Panc1 (cell line): ENCODE data around the gene CREB3. TPM values are rescaled to one million over a fixed set of nuclear protein-coding genes. Genes with fewer than 3 reads are reported as not detected.

Source experiments
- ATAC-seq: fragments of 200-7000 bp; cut with Tn5 transposase; 2 replicates; pipeline ENCODE4 v1.9.1; 2020; ENCODE audit warnings: mild to moderate bottlenecking, moderate library complexity
- BruUV-seq: library from RNA; stranded (reverse); fragments of 400-500 nt; replicated peaks from 2 replicates; lab custom pipeline; 2021; lab: Mats Ljungman, UMichigan
- CTCF ChIA-PET: fragments of 300-600 bp; sonication (Branson Sonifier 250); formaldehyde crosslinking; loops from one replicate; lab custom pipeline; 2022; ENCODE audit warnings: antibody characterized with exemption; lab: Charles Lee
- POLR2A ChIA-PET: fragments of 300-600 bp; sonication (Branson Sonifier 250); formaldehyde crosslinking; loops from one replicate; lab custom pipeline; 2022; ENCODE audit warnings: antibody characterized with exemption; lab: Charles Lee
- DNase-seq: peaks from one replicate; pipeline ENCODE4 v3.0.0-alpha.2; 2010; ENCODE audit warnings: low read depth, low spot score
- H3K27ac ChIP-seq: 2 replicates; pipeline ENCODE4 v1.5.1; 2011; ENCODE audit warnings: mild to moderate bottlenecking, low read length, inconsistent platforms
- H3K27me3 ChIP-seq: fragments of 200-500 bp; sonication (Bioruptor generic); 2 replicates; pipeline ENCODE4 v1.6.0; 2014; ENCODE audit warnings: low read length, inconsistent platforms; ENCODE audit not compliant: control insufficient read depth, insufficient read depth
- H3K36me3 ChIP-seq: fragments of 200-500 bp; sonication (Bioruptor generic); 2 replicates; pipeline ENCODE4 v1.5.1; 2014; ENCODE audit warnings: inconsistent platforms, mild to moderate bottlenecking, low read length, moderate library complexity; ENCODE audit not compliant: control insufficient read depth, insufficient read depth
- H3K4me1 ChIP-seq: 2 replicates; pipeline ENCODE4 v1.5.1; 2011; ENCODE audit warnings: inconsistent platforms, mild to moderate bottlenecking, low read length, moderate library complexity; ENCODE audit not compliant: control insufficient read depth, insufficient read depth
- H3K4me3 ChIP-seq, 2 experiments: 2 replicates each; pipeline ENCODE4 v1.5.1; 2011 to 2012; ENCODE audit warnings: low read depth in 2 of 2, low read length in 2 of 2, mild to moderate bottlenecking in 2 of 2, inconsistent platforms in 1 of 2, moderate library complexity in 1 of 2
- H3K9me3 ChIP-seq: fragments of 200-500 bp; sonication (Bioruptor generic); 2 replicates; pipeline ENCODE4 v1.5.1; 2014; ENCODE audit warnings: low read depth, mild to moderate bottlenecking, inconsistent platforms, low read length, moderate library complexity; ENCODE audit not compliant: control insufficient read depth, insufficient read depth
- CTCF ChIP-seq: fragments of 450-650 bp; IDR thresholded peaks from 2 replicates; pipeline ENCODE4 v1.5.1; 2017; ENCODE audit warnings: mild to moderate bottlenecking
- POLR2AphosphoS5 ChIP-seq: IDR thresholded peaks from 2 replicates; pipeline ENCODE4 v1.6.1; 2012; ENCODE audit warnings: mild to moderate bottlenecking, low read depth, low read length, moderate library complexity
- SIN3A ChIP-seq: IDR thresholded peaks from 2 replicates; pipeline ENCODE4 v1.6.1; 2012; ENCODE audit warnings: low read depth, mild to moderate bottlenecking, low read length, moderate library complexity, borderline replicate concordance; ENCODE audit not compliant: insufficient read depth
- TCF7L2 ChIP-seq: IDR thresholded peaks from 2 replicates; pipeline ENCODE4 v1.6.1; 2011; ENCODE audit warnings: mild to moderate bottlenecking, low read depth, low read length, inconsistent platforms
- in situ Hi-C: cut with HindIII; loops from 2 replicates; pipeline ENCODE4 v1.10.0; 2016; ENCODE audit warnings: low sequenced_read_pairs, low pct_unique_long_range_greater_than_20kb
- intact Hi-C: fragments of 100-400 bp; cut with micrococcal nuclease; formaldehyde crosslinking; loops from one replicate; pipeline ENCODE4 v1.10.0; 2022; ENCODE audit not compliant: unreplicated experiment
- total RNA-seq: library from RNA; stranded (reverse); gene quantifications from one replicate; pipeline ENCODE4 v1.2.1, GENCODE V29; 2021; ENCODE audit not compliant: unreplicated experiment
- TF ChIP-seq, protein P1 (sequence below), 2 experiments: IDR thresholded peaks; 2 replicates each; pipeline ENCODE4 v1.6.1; 2011 to 2012; ENCODE audit warnings: low read depth in 2 of 2, control low read depth in 1 of 2, low read length in 1 of 2, mild to moderate bottlenecking in 1 of 2, moderate library complexity in 1 of 2; ENCODE audit not compliant: insufficient read depth in 1 of 2

Gene CREB3
- total RNA-seq, 1 experiment from 2014 or later = 67.0 TPM

- POLR2A ChIA-PET = no interaction called here
Measured at GRCh38 chr9:35769763-35770162, 37.3 kb downstream of the CREB3 start.

GRCh38 chr9:35771075-35771433, 38.6 kb downstream of the CREB3 start:
- Histone ChIP-seq H3K27ac (no peak overlapping the region), H3K4me1 (peaks cover 8% of the 10 kb centered on the region), H3K4me3 (no peak overlapping the region), H3K9me3 (no peaks in the 10 kb centered on the region), H3K36me3 (no peaks in the 10 kb centered on the region), H3K27me3 (no peaks in the 10 kb centered on the region)
- DNase-seq = no peak
- no TSS peak for BruUV-seq
- ATAC-seq = no peak
- in situ Hi-C loops = no loop called here
- intact Hi-C loops = no loop called here
- POLR2A ChIA-PET = no interaction called here
- TF ChIP-seq SIN3A = no peak
- TF ChIP-seq, protein P1, sequence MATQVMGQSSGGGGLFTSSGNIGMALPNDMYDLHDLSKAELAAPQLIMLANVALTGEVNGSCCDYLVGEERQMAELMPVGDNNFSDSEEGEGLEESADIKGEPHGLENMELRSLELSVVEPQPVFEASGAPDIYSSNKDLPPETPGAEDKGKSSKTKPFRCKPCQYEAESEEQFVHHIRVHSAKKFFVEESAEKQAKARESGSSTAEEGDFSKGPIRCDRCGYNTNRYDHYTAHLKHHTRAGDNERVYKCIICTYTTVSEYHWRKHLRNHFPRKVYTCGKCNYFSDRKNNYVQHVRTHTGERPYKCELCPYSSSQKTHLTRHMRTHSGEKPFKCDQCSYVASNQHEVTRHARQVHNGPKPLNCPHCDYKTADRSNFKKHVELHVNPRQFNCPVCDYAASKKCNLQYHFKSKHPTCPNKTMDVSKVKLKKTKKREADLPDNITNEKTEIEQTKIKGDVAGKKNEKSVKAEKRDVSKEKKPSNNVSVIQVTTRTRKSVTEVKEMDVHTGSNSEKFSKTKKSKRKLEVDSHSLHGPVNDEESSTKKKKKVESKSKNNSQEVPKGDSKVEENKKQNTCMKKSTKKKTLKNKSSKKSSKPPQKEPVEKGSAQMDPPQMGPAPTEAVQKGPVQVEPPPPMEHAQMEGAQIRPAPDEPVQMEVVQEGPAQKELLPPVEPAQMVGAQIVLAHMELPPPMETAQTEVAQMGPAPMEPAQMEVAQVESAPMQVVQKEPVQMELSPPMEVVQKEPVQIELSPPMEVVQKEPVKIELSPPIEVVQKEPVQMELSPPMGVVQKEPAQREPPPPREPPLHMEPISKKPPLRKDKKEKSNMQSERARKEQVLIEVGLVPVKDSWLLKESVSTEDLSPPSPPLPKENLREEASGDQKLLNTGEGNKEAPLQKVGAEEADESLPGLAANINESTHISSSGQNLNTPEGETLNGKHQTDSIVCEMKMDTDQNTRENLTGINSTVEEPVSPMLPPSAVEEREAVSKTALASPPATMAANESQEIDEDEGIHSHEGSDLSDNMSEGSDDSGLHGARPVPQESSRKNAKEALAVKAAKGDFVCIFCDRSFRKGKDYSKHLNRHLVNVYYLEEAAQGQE (IDR thresholded peaks at IDR 0.05; ENCODE audit: insufficient read depth in 1 of 2, low read depth in 2 of 2, low read length in 1 of 2) = no peak
- no peak for TF ChIP-seq TCF7L2
- no peak for TF ChIP-seq POLR2AphosphoS5
- no peak for TF ChIP-seq CTCF
- CTCF ChIA-PET = interaction anchor here (0.8 kb wide), 1 partner anchor 14 kb away, joined by 3 read pairs; no protein-coding TSS in a partner anchor

More at GRCh38 chr9:35769763-35770162, 37.3 kb downstream of the CREB3 start:
- no peak for DNase-seq
- Histone ChIP-seq H3K36me3 (no peaks in the 10 kb centered on the region), H3K4me3 (no peak overlapping the region), H3K9me3 (no peaks in the 10 kb centered on the region), H3K27me3 (no peaks in the 10 kb centered on the region), H3K27ac (no peak overlapping the region), H3K4me1 (peaks cover 8% of the 10 kb centered on the region)
- no TSS peak for BruUV-seq
- intact Hi-C loops (no loop called here), in situ Hi-C loops (no loop called here)
- no peak for ATAC-seq
- CTCF ChIA-PET = no interaction called here
- TF ChIP-seq CTCF (no peak), SIN3A (no peak), TCF7L2 (no peak), POLR2AphosphoS5 (no peak)
- TF ChIP-seq, protein P1 (IDR thresholded peaks at IDR 0.05; ENCODE audit: insufficient read depth in 1 of 2, low read depth in 2 of 2, low read length in 1 of 2) = no peak
